ENCODE results near the gene NINL. TPM values are rescaled to one million over a fixed set of nuclear protein-coding genes. Genes with fewer than 3 reads are reported as not detected.

The NINL gene
- total RNA-seq, 1 experiment from 2014 or later = 10.7 TPM

DNA sequence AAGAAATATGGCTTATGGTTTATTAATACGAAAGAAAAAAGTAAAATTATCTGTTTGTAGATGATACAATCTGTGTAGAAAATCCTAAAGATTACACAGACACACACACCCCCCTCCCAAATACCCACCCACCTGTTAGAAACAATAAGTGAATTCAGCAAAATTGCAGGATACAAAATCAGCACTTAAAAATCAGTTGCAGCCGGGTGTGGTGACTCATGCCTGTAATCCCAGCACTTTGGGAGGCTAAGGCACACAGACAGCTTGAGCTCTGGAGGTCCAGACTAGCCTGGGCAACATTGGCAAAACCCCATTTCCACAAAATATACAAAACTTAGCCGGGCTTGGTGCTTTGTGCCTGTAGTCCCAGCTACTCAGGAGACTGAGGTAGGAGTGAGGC is 42.3 kb downstream of the NINL start:
- H3K9me3 ChIP-seq (replicated peaks) = no peaks in the 10 kb centered on the region
- H3K27me3 ChIP-seq (replicated peaks) = no peaks in the 10 kb centered on the region
- no peak overlapping the region for H3K27ac ChIP-seq
- H3K4me1 ChIP-seq (replicated peaks) = peaks cover 26% of the 10 kb centered on the region
- DNase-seq (ENCODE audit: low read depth in 1 of 2, low spot score in 2 of 2) = peak in 1 of 2 experiments; percentile 53
- no peak overlapping the region for H3K4me3 ChIP-seq
- H3K36me3 ChIP-seq = 0 out of 2 replicates have a peak, but pooled peaks cover 2% of the 10 kb centered on the region

- no peaks in the 10 kb centered on the region for H3K36me3 ChIP-seq
- no peak overlapping the region for H3K4me3 ChIP-seq
- no peak overlapping the region for H3K27ac ChIP-seq
- peaks cover 26% of the 10 kb centered on the region for H3K4me1 ChIP-seq (replicated peaks)
- H3K27me3 ChIP-seq (replicated peaks) = no peaks in the 10 kb centered on the region
- no peaks in the 10 kb centered on the region for H3K9me3 ChIP-seq (replicated peaks)
- no peak for DNase-seq (ENCODE audit: low read depth in 1 of 2, low spot score in 2 of 2)
Observed at GRCh38 chr20:25541676-25542075, 43.7 kb downstream of the NINL start.

GRCh38 chr20:25539742-25540672 is 45.3 kb downstream of the NINL start:
- Histone ChIP-seq H3K27ac (no peak overlapping the region), H3K36me3 (no peaks in the 10 kb centered on the region), H3K9me3 (replicated peaks) (no peaks in the 10 kb centered on the region), H3K27me3 (replicated peaks) (no peaks in the 10 kb centered on the region), H3K4me3 (no peak overlapping the region), H3K4me1 (replicated peaks) (peaks cover 25% of the 10 kb centered on the region)
- no peak for DNase-seq (ENCODE audit: low read depth in 1 of 2, low spot score in 2 of 2)

GRCh38 chr20:25538838-25539665 is 46.3 kb downstream of the NINL start:
- Histone ChIP-seq H3K4me3 (no peak overlapping the region), H3K9me3 (replicated peaks) (no peaks in the 10 kb centered on the region), H3K27me3 (replicated peaks) (no peaks in the 10 kb centered on the region), H3K36me3 (no peaks in the 10 kb centered on the region), H3K4me1 (replicated peaks) (peaks cover 17% of the 10 kb centered on the region), H3K27ac (no peak overlapping the region)
- DNase-seq (ENCODE audit: low read depth in 1 of 2, low spot score in 2 of 2) = no peak

DNA sequence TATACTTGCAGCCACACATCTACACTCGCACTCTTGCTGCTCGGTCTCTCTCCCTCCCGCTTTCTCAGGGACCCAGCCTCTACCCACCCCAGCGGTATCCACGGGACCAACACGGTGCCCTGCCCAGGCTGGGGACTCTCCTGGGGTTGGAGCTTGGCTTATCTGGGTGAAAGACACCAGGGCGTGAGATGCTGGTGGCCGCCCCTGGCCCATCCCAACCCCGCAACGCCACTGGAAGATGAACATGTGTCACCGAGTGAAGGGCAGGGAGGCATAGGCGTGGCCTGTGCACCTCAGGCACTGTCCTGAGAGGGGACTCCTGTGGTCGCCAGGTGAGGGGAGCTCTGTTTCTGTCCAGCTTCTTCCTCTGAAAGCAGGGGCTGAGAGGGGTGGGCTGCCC is 47.4 kb downstream of the NINL start:
- H3K4me1 ChIP-seq (replicated peaks) = peaks cover 5% of the 10 kb centered on the region
- H3K27me3 ChIP-seq (replicated peaks) = no peaks in the 10 kb centered on the region
- no peak for DNase-seq (ENCODE audit: low read depth in 1 of 2, low spot score in 2 of 2)
- H3K27ac ChIP-seq = no peak overlapping the region
- H3K4me3 ChIP-seq = no peak overlapping the region
- no peaks in the 10 kb centered on the region for H3K9me3 ChIP-seq (replicated peaks)
- no peaks in the 10 kb centered on the region for H3K36me3 ChIP-seq

- H3K4me3 ChIP-seq = no peak overlapping the region
- no peak overlapping the region for H3K27ac ChIP-seq
- H3K4me1 ChIP-seq (replicated peaks) = no peaks in the 10 kb centered on the region
- H3K9me3 ChIP-seq (replicated peaks) = no peaks in the 10 kb centered on the region
- no peak for DNase-seq (ENCODE audit: low read depth in 1 of 2, low spot score in 2 of 2)
- H3K27me3 ChIP-seq (replicated peaks) = no peaks in the 10 kb centered on the region
- no peaks in the 10 kb centered on the region for H3K36me3 ChIP-seq
Observed at GRCh38 chr20:25535762-25536161, 49.6 kb downstream of the NINL start.

GRCh38 chr20:25534845-25535244 is 50.5 kb downstream of the NINL start:
- Histone ChIP-seq H3K4me1 (replicated peaks) (no peaks in the 10 kb centered on the region), H3K27ac (no peak overlapping the region), H3K36me3 (no peaks in the 10 kb centered on the region), H3K4me3 (no peak overlapping the region), H3K9me3 (replicated peaks) (no peaks in the 10 kb centered on the region), H3K27me3 (replicated peaks) (no peaks in the 10 kb centered on the region)
- no peak for DNase-seq (ENCODE audit: low read depth in 1 of 2, low spot score in 2 of 2)

DNA sequence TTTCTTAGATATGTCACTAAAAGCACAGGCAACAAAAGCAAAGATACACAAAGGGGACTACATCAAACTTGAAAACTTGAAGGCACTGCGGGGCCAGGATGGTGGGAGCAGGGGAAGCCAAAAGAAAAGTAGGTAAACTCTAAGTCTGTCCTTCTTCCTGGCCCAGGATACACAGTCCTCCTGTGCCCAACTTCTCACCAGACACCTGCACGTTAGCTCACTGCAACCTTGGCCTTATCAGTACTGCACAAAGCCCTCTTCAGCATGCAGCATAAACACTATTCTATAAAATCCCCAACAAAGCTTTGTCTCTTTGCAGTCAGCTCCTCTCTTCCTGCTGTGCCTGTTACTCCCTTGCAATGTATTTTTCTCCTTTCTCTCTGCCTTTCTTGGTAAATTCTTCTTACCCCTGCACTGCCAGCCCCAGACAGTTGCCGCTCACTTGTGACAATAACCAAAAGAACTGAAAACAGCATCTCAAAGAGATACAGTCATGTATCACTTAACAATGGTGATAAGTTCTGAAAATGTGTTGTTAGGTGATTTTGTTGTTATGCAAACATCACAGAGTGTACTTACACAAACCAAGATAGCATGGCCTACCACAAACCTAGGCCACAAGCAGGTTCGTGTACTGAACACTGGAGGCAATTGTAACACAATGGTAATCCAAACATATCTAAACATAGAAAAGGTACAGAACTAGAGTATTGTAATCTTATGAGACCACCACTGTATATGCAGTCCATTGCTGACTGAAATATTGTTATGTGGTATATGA is 51.2 kb downstream of the NINL start:
- Histone ChIP-seq H3K4me1 (replicated peaks) (no peaks in the 10 kb centered on the region), H3K36me3 (no peaks in the 10 kb centered on the region), H3K27ac (no peak overlapping the region), H3K27me3 (replicated peaks) (no peaks in the 10 kb centered on the region), H3K9me3 (replicated peaks) (no peaks in the 10 kb centered on the region), H3K4me3 (no peak overlapping the region)
- no peak for DNase-seq (ENCODE audit: low read depth in 1 of 2, low spot score in 2 of 2)

GRCh38 chr20:25532971-25533391 is 52.4 kb downstream of the NINL start:
- Histone ChIP-seq H3K9me3 (replicated peaks) (no peaks in the 10 kb centered on the region), H3K36me3 (no peaks in the 10 kb centered on the region), H3K4me3 (no peak overlapping the region), H3K27me3 (replicated peaks) (no peaks in the 10 kb centered on the region), H3K27ac (no peak overlapping the region), H3K4me1 (replicated peaks) (no peaks in the 10 kb centered on the region)
- no peak for DNase-seq (ENCODE audit: low read depth in 1 of 2, low spot score in 2 of 2)

DNA sequence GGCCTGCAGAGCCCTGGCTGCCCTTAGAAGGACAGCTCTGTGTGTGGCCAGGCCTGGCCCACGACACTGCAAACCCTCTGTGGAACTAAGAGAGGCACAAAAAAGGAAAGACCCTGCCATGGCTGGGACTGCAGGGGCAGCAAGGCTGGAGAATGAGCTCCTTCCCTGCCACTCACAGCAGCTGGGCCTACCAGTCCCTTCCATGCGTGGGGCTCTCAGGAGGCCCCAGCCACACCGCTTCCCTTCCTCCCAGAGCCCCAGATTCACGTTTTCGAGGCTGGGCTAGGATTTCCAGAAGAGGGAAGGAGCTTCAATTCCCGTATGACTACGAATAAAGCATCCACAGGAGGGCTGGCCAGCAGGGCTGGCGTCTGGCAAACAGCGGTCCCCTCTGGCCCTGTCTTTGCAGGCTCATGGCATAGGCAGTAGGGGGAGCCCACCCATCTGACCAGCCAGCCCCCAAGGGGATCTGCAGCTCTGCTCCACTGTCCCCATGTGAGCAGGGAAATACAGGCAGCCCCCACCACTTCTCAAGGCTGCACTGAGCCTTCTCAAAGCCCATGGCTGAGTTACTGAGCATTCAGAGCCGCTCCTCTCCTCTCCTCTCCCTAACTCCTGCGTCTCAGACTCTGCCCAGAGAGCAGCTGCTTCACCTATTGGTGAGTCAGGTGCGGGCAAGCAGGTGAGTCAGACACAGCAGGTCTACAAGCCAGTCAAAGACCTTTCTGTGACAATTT is 53.1 kb downstream of the NINL start:
- no peaks in the 10 kb centered on the region for H3K36me3 ChIP-seq
- H3K4me1 ChIP-seq (replicated peaks) = peaks cover under 1% of the 10 kb centered on the region
- H3K27ac ChIP-seq = no peak overlapping the region
- no peaks in the 10 kb centered on the region for H3K9me3 ChIP-seq (replicated peaks)
- no peak overlapping the region for H3K4me3 ChIP-seq
- no peaks in the 10 kb centered on the region for H3K27me3 ChIP-seq (replicated peaks)
- DNase-seq (ENCODE audit: low read depth in 1 of 2, low spot score in 2 of 2) = no peak

GRCh38 chr20:25529295-25529951 is 55.9 kb downstream of the NINL start:
- no peaks in the 10 kb centered on the region for H3K27me3 ChIP-seq (replicated peaks)
- no peak overlapping the region for H3K4me3 ChIP-seq
- peaks cover 22% of the 10 kb centered on the region for H3K4me1 ChIP-seq (replicated peaks)
- no peak for DNase-seq (ENCODE audit: low read depth in 1 of 2, low spot score in 2 of 2)
- no peaks in the 10 kb centered on the region for H3K9me3 ChIP-seq (replicated peaks)
- 0 out of 2 replicates have a peak, but pooled peaks cover 3% of the 10 kb centered on the region for H3K36me3 ChIP-seq
- no peak overlapping the region for H3K27ac ChIP-seq

GRCh38 chr20:25527949-25528348 is 57.4 kb downstream of the NINL start:
- no peak overlapping the region for H3K4me3 ChIP-seq
- no peaks in the 10 kb centered on the region for H3K9me3 ChIP-seq (replicated peaks)
- H3K4me1 ChIP-seq (replicated peaks) = peaks cover 26% of the 10 kb centered on the region
- H3K27me3 ChIP-seq (replicated peaks) = no peaks in the 10 kb centered on the region
- no peak for DNase-seq (ENCODE audit: low read depth in 1 of 2, low spot score in 2 of 2)
- no peak overlapping the region for H3K27ac ChIP-seq
- 0 out of 2 replicates have a peak, but pooled peaks cover 3% of the 10 kb centered on the region for H3K36me3 ChIP-seq
